ENCODE measurements around the gene MTFR2. TPM values are rescaled to one million over a fixed set of nuclear protein-coding genes. Genes with fewer than 3 reads are reported as not detected.

MTFR2 gene
- total and polyA plus RNA-seq, 2 of the 13 experiments (the other 11 are each of a cell fraction or from before 2014, with no cell fraction given), result 6.7 to 10.7 TPM

DNA sequence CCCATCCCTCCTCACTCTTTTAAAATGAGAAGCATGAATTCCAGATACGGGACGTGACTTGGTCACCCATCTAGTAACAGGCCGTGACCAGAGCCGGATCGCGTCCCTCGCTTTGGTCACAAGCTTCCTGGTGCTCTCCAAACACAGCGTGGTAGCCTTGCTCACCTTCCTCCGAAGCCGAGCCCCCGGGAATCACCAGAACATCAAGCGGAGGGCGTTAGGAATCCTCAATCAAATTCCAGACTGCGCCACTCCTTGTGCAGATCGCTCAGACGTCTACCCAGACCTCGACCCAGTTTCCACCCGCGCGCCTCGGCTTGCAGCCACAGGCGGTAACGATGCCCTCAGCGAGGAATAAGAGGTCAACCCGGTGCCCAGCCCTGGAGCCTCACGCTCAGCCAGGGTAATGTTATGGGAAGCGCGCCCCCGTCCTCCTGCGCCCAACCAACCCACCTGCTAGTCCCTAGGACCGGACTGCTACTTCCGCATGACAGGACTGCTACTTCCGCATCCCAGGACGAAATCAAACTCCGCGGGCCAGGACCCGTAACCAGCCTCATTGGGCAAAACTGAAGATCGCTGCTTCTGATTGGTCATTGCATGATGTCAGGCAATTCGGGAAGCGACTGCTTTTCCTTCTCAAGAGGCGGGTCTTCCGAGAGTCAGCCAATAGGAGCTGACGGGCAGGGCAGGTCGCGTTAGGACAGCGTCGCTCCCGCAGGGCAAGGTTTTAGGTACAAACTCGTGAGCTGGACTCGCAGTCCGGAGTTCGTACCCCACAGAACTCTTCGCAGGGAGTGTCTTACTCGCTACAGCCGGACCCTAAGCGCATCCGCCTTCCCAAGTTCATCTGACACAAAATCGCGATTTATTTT is at the start of gene MTFR2 (continued):
- TF ChIP-seq NFE2 (CRISPR knock-in tag; IDR thresholded peaks at IDR 0.05) (no peak), ZNF564 (CRISPR knock-in tag; IDR thresholded peaks at IDR 0.05) (peak; percentile 48; the same call in 1 of the 2 replicates), BCL6 (CRISPR knock-in tag; IDR thresholded peaks at IDR 0.05) (no peak), FOSL1 (CRISPR knock-in tag; IDR thresholded peaks at IDR 0.05; ENCODE audit: borderline replicate concordance) (no peak; the same call in 1 of the 2 replicates), CHCHD3 (CRISPR knock-in tag; IDR thresholded peaks at IDR 0.05) (peak; percentile 89; the same call in 1 of the 2 replicates), ZHX2 (IDR thresholded peaks at IDR 0.05; ENCODE audit: low read depth) (0 out of 2 replicates have a peak, but pooled peaks have one; percentile 12), ZHX2 (CRISPR knock-in tag; IDR thresholded peaks at IDR 0.05; ENCODE audit: borderline replicate concordance) (no peak)
- TF ChIP-seq, protein P1, sequence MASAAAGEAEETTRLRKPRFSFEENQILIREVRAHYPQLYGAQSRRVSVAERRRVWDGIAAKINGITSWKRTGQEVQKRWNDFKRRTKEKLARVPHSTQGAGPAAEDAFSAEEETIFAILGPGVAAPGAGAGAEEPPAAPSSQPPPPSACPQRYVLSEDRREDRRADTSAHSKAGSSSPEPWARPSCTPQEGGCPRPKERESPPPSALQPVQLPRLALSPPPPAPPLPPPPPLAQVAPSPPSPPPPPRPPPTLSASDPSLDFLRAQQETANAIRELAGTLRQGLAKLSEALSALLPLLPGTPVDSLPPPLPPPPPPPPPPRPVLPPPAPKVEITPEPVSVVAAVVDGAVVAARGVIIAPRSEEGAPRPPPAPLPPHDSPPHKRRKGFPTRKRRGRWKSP (CRISPR knock-in tag; IDR thresholded peaks at IDR 0.05), result peak; percentile 93
- TF ChIP-seq, protein P2, sequence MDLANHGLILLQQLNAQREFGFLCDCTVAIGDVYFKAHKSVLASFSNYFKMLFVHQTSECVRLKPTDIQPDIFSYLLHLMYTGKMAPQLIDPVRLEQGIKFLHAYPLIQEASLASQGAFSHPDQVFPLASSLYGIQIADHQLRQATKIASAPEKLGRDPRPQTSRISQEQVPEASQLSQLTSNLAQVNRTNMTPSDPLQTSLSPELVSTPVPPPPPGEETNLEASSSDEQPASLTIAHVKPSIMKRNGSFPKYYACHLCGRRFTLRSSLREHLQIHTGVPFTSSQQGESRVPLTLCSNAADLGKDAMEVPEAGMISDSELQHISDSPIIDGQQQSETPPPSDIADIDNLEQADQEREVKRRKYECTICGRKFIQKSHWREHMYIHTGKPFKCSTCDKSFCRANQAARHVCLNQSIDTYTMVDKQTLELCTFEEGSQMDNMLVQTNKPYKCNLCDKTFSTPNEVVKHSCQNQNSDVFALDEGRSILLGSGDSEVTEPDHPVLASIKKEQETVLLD (CRISPR knock-in tag; IDR thresholded peaks at IDR 0.05; ENCODE audit: low read depth), result no peak
- TF ChIP-seq, protein P3, sequence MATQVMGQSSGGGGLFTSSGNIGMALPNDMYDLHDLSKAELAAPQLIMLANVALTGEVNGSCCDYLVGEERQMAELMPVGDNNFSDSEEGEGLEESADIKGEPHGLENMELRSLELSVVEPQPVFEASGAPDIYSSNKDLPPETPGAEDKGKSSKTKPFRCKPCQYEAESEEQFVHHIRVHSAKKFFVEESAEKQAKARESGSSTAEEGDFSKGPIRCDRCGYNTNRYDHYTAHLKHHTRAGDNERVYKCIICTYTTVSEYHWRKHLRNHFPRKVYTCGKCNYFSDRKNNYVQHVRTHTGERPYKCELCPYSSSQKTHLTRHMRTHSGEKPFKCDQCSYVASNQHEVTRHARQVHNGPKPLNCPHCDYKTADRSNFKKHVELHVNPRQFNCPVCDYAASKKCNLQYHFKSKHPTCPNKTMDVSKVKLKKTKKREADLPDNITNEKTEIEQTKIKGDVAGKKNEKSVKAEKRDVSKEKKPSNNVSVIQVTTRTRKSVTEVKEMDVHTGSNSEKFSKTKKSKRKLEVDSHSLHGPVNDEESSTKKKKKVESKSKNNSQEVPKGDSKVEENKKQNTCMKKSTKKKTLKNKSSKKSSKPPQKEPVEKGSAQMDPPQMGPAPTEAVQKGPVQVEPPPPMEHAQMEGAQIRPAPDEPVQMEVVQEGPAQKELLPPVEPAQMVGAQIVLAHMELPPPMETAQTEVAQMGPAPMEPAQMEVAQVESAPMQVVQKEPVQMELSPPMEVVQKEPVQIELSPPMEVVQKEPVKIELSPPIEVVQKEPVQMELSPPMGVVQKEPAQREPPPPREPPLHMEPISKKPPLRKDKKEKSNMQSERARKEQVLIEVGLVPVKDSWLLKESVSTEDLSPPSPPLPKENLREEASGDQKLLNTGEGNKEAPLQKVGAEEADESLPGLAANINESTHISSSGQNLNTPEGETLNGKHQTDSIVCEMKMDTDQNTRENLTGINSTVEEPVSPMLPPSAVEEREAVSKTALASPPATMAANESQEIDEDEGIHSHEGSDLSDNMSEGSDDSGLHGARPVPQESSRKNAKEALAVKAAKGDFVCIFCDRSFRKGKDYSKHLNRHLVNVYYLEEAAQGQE (IDR thresholded peaks at IDR 0.05; ENCODE audit: borderline replicate concordance in 1 of 2, low read depth in 1 of 2, low read length in 2 of 2), result peak in 1 of 2 experiments; percentile 32; a peak in 1 of 4 replicates
- TF ChIP-seq, protein P4, sequence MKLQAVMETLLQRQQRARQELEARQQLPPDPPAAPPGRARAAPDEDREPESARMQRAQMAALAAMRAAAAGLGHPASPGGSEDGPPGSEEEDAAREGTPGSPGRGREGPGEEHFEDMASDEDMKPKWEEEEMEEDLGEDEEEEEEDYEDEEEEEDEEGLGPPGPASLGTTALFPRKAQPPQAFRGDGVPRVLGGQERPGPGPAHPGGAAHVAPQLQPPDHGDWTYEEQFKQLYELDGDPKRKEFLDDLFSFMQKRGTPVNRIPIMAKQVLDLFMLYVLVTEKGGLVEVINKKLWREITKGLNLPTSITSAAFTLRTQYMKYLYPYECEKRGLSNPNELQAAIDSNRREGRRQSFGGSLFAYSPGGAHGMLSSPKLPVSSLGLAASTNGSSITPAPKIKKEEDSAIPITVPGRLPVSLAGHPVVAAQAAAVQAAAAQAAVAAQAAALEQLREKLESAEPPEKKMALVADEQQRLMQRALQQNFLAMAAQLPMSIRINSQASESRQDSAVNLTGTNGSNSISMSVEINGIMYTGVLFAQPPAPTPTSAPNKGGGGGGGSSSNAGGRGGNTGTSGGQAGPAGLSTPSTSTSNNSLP (IDR thresholded peaks at IDR 0.05; ENCODE audit: low read depth, low read length), result no peak; the same call in 1 of the 2 replicates

Data from HepG2 (cell line).